Epithelial cell of proximal tubule (primary cell): ENCODE data around the gene IL9. TPM values are rescaled to one million over a fixed set of nuclear protein-coding genes. Genes with fewer than 3 reads are reported as not detected.

Source experiments
- DNase-seq: peaks from one replicate; pipeline ENCODE4 v3.0.0-alpha.2; 2011; ENCODE audit warnings: low read depth
- H3K4me3 ChIP-seq: 2 replicates; pipeline ENCODE4 v1.5.1; 2011; ENCODE audit warnings: low read depth, mild to moderate bottlenecking, low read length
- CTCF ChIP-seq: conservative IDR thresholded peaks from 2 replicates; pipeline ENCODE4 v1.5.1; 2012; ENCODE audit warnings: low read depth, mild to moderate bottlenecking, low read length
- total RNA-seq: library from RNA; depleted of rRNA; stranded (reverse); fragments of >200 nt; gene quantifications from 2 replicates; pipeline ENCODE4 v1.2.3, GENCODE V29; 2015

The IL9 gene
- total RNA-seq, 1 donor from 2014 or later: not detected

DNA sequence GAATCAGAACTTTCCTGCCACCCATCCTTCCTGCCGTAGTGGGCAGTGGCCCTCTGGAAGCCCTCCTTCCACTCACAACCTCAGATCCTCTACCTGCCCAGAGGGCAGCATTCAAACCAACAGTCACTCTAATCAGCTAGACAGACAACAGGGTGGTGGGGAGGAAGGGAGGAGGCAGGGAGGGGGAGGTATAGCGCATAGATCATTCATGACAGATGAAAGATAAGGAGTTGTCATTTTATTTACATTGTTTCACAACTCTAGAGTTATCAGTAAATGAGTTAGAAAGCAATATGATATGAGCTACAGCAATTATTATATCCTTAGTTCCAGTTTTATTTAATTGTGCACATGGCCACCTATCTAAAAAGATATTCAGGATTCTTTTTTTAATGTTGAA lies 852 bp downstream of the IL9 start:
- no peak for TF ChIP-seq CTCF
- no peak overlapping the region for H3K4me3 ChIP-seq
- no peak for DNase-seq

GRCh38 chr5:135894276-135894675 lies 1.4 kb downstream of the IL9 start:
- TF ChIP-seq CTCF: no peak
- no peak for DNase-seq
- H3K4me3 ChIP-seq: no peak overlapping the region

DNA sequence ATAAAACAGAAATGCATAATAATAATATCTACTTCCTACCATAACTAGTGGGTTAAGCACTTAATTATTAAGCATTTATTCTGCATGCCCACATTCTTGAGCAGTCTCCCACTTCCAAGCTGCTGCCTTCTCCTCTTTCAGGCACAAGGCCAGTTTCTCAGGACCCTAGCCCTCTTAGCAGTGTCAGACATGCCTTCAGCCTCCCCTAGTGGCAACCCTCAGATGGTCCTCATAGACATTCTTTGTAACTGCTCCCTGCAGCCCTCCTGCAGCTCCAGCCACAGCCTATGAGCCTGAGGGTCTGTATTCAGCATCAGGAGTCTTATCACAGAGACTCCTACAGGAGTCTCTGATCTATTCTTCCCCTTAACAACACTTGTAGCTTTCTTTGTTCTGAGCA lies 3.9 kb downstream of the IL9 start:
- DNase-seq: no peak
- peak; percentile 38 for TF ChIP-seq CTCF
- H3K4me3 ChIP-seq: no peak overlapping the region

GRCh38 chr5:135891268-135891667 lies 4.4 kb downstream of the IL9 start:
- no peak for DNase-seq
- no peak for TF ChIP-seq CTCF
- no peak overlapping the region for H3K4me3 ChIP-seq

DNA sequence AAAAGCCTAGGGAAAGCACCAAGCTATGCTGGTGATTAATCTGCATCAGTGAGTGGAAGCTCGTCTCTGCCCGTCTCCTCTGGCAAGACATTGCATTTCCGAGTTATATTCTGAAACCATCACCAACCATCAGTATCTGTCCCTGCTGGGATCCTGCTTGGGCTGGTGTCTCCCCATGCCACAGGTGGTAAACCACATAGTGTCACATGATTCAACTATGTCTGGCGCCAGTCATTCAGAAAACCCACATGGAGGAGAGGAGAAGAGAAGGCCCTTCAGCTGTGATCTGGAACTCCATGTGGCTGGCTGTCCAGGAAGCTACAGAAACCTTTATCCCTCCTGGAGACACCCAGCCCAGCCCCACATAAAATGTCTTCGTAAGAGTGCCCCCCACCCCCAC lies 4.8 kb downstream of the IL9 start:
- no peak for TF ChIP-seq CTCF
- no peak for DNase-seq
- no peak overlapping the region for H3K4me3 ChIP-seq

DNA sequence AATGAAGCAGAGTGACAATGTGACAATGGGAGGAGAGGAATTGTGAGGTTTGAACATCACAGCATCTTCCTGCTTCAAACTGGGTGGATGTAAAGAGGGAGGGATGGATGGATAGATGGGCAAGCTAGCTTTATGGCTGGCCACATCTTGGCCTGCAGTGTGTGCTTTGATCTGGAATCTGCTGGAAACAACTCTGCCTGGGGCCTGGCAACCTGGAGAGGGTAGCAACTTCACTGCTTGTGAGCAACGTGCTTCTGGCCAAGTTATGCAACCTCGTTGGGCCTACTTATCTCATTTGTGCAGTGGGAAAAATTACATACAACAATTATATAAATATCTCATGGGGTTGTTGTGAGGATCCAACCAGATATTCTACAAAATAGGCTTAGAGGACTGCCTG lies 5.3 kb downstream of the IL9 start:
- no peak overlapping the region for H3K4me3 ChIP-seq
- DNase-seq: no peak
- no peak for TF ChIP-seq CTCF

DNA sequence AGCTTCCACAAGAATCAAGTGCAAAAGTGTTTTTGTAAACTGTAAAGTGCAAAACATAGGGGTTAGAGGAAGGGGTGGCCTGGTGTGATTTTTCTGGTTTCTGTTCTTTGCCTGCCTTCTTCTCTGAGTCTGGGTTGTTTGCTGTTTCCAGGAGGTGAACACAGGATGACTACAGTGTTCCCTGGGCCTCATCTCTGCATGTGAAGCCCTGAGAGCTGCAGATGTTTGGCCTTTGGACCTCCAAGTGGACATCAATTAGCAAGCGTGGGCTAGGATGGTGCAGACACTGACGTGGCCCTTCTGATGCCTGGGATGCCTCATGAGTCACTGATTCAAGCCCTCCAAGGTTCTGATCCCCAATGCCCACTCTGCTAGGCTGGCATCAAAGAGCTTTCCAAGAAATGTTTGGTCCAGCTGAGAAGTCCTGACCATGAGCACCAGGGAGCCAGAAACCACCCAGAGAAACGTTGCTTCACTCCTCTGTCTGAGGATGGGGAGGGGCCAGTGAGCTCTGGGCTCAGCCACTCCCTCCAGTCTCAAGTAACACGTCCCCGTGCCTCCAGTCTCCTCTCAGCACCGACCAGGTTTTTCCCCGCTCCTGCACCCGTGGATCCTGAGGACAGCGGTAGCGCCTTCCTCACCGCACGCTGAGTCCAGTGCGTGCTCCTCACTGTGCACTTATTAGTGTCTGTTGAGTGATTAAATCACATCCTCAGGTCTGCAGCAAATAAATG lies 7.6 kb downstream of the IL9 start:
- no peak for TF ChIP-seq CTCF
- no peak overlapping the region for H3K4me3 ChIP-seq
- DNase-seq: no peak
